ENCODE data around the gene ALDH1L1. TPM values are rescaled to one million over a fixed set of nuclear protein-coding genes. Genes with fewer than 3 reads are reported as not detected.

Gene ALDH1L1
- total RNA-seq, 5 donors from 2014 or later (not counting 1 experiment from before 2014, with no cell fraction given) = 0.19 to 1.6 (median 0.20) TPM; not detected in 2

DNA sequence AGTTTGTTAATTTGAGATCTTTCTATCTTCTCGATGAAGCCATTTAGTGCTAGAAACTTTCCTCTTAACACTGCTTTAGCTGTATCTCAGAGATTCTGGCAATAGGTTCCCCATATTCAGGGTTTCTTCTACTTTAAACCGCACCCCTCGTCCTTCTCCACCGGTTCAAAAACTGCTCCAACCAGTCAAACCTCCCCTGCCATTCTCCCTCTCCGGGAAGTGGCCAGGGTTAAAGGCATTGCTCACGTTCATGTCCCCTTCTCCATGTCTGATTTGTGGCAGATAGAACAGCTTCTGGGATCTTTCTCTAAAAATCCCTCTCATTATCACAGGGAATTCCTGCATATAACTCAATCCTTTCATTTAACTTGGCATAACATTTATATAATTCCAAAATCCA is 14.4 kb downstream of the ALDH1L1 start:
- no peak for ATAC-seq (replicated peaks in 1 of 4)
- H3K4me1 Mint-ChIP-seq = no peaks in the 10 kb centered on the region
- H3K27ac Mint-ChIP-seq = no peak overlapping the region
- CTCF ChIA-PET = interaction anchor here in 1 of 2 donors (0.6 kb wide), 1 partner anchor 30 kb away, joined by 3 read pairs; no protein-coding TSS in a partner anchor
- no peak overlapping the region for H3K27ac ChIP-seq (ENCODE audit: low read length)
- peaks cover 30 to 37% of the 10 kb centered on the region in 2 donors for H3K27me3 Mint-ChIP-seq
- H3K9me3 Mint-ChIP-seq = peaks cover 0 to 2% (median 0%) of the 10 kb centered on the region in 3 donors
- peaks cover 0 to 7% of the 10 kb centered on the region in 2 experiments for H3K27me3 ChIP-seq (replicated peaks in 1 of 2; ENCODE audit: control insufficient read depth in 2 of 2, extremely low read depth in 1 of 2, insufficient read depth in 2 of 2, low read length in 1 of 2)
- no peak for DNase-seq
- H3K9me3 ChIP-seq = no peaks in the 10 kb centered on the region
- 49% methylated on average over 3 of the region's 6 CpGs for WGBS (ENCODE audit: insufficient coverage)
- H3K4me3 ChIP-seq (ENCODE audit: control insufficient read depth in 1 of 2, extremely low read depth in 1 of 2, low read length in 1 of 2) = no peak overlapping the region
- no peaks in the 10 kb centered on the region for H3K4me1 ChIP-seq (ENCODE audit: control insufficient read depth in 1 of 2, extremely low read depth in 1 of 2, insufficient read depth in 2 of 2, low read length in 2 of 2)
- POLR2A ChIA-PET = no interaction called here
- no peak overlapping the region for H3K4me3 Mint-ChIP-seq
- no peaks in the 10 kb centered on the region for H3K36me3 ChIP-seq (ENCODE audit: control insufficient read depth in 2 of 2, extremely low read depth in 1 of 2, insufficient read depth in 1 of 2, low read length in 1 of 2)
- H3K36me3 Mint-ChIP-seq = no peaks in the 10 kb centered on the region

DNA sequence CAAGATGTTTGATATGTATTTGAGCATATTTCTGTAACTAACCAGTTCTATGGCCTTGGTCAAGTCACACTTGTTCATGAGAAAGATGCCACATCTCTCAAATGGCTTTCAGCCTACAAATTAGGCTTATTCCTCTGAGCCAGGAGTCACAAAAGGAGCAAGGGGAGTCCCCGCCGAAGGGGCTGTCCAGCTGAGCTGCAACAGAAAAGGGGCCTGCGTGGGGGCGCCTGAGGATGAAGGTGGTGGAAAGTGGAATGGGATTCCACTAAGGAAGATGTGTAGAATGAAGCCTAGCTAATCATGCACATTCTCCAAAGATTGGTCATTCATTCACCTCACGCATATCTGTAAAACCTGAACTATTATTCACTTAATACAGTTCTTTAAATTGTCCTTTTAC is 19.1 kb downstream of the ALDH1L1 start:
- WGBS (ENCODE audit: insufficient coverage) = 100% methylated on average over 2 of the region's 5 CpGs
- no peak overlapping the region for H3K27ac Mint-ChIP-seq
- no peak overlapping the region for H3K4me3 ChIP-seq (ENCODE audit: control insufficient read depth in 1 of 2, extremely low read depth in 1 of 2, low read length in 1 of 2)
- H3K9me3 ChIP-seq = no peaks in the 10 kb centered on the region
- ATAC-seq (replicated peaks in 1 of 4) = no peak
- no peaks in the 10 kb centered on the region for H3K36me3 ChIP-seq (ENCODE audit: control insufficient read depth in 2 of 2, extremely low read depth in 1 of 2, insufficient read depth in 1 of 2, low read length in 1 of 2)
- peaks cover 0 to 2% (median 0%) of the 10 kb centered on the region in 3 donors for H3K9me3 Mint-ChIP-seq
- no peaks in the 10 kb centered on the region for H3K4me1 ChIP-seq (ENCODE audit: control insufficient read depth in 1 of 2, extremely low read depth in 1 of 2, insufficient read depth in 2 of 2, low read length in 2 of 2)
- no peak overlapping the region for H3K4me3 Mint-ChIP-seq
- no peak overlapping the region for H3K27ac ChIP-seq (ENCODE audit: low read length)
- ChIA-PET CTCF (no interaction called here), POLR2A (no interaction called here)
- peaks cover 0 to 16% of the 10 kb centered on the region in 2 experiments for H3K27me3 ChIP-seq (replicated peaks in 1 of 2; ENCODE audit: control insufficient read depth in 2 of 2, extremely low read depth in 1 of 2, insufficient read depth in 2 of 2, low read length in 1 of 2)
- no peak for DNase-seq
- H3K27me3 Mint-ChIP-seq = peaks cover 19 to 24% of the 10 kb centered on the region in 2 donors
- no peaks in the 10 kb centered on the region for H3K4me1 Mint-ChIP-seq
- no peaks in the 10 kb centered on the region for H3K36me3 Mint-ChIP-seq

- ChIA-PET CTCF (no interaction called here), POLR2A (no interaction called here)
- Histone ChIP-seq H3K4me1 (ENCODE audit: control insufficient read depth in 1 of 2, extremely low read depth in 1 of 2, insufficient read depth in 2 of 2, low read length in 2 of 2) (no peaks in the 10 kb centered on the region), H3K36me3 (ENCODE audit: control insufficient read depth in 2 of 2, extremely low read depth in 1 of 2, insufficient read depth in 1 of 2, low read length in 1 of 2) (no peaks in the 10 kb centered on the region), H3K27me3 (replicated peaks in 1 of 2; ENCODE audit: control insufficient read depth in 2 of 2, extremely low read depth in 1 of 2, insufficient read depth in 2 of 2, low read length in 1 of 2) (peaks cover 0 to 16% of the 10 kb centered on the region in 2 experiments), H3K4me3 (ENCODE audit: control insufficient read depth in 1 of 2, extremely low read depth in 1 of 2, low read length in 1 of 2) (no peak overlapping the region), H3K27ac (ENCODE audit: low read length) (no peak overlapping the region), H3K9me3 (no peaks in the 10 kb centered on the region)
- Mint-ChIP-seq H3K4me3 (no peak overlapping the region), H3K27ac (no peak overlapping the region), H3K9me3 (peaks cover 0 to 2% (median 0%) of the 10 kb centered on the region in 3 donors), H3K4me1 (no peaks in the 10 kb centered on the region), H3K27me3 (peaks cover 12 to 16% of the 10 kb centered on the region in 2 donors), H3K36me3 (no peaks in the 10 kb centered on the region)
- 93% methylated on average over 5 of the region's 10 CpGs for WGBS (ENCODE audit: insufficient coverage)
- no peak for ATAC-seq (replicated peaks in 1 of 4)
- DNase-seq = no peak
Measured at GRCh38 chr3:126160243-126161210, 19.9 kb downstream of the ALDH1L1 start.

- no peak overlapping the region for H3K4me3 ChIP-seq (ENCODE audit: control insufficient read depth in 1 of 2, extremely low read depth in 1 of 2, low read length in 1 of 2)
- Mint-ChIP-seq H3K27ac (no peak overlapping the region), H3K27me3 (peaks cover 6 to 10% of the 10 kb centered on the region in 2 donors), H3K9me3 (no peaks in the 10 kb centered on the region), H3K36me3 (no peaks in the 10 kb centered on the region), H3K4me3 (no peak overlapping the region), H3K4me1 (no peaks in the 10 kb centered on the region)
- 100% methylated on average over 1 of the region's 1 CpG for WGBS (ENCODE audit: insufficient coverage)
- ATAC-seq (replicated peaks in 1 of 4) (no peak), DNase-seq (no peak)
- CTCF ChIA-PET = no interaction called here
- POLR2A ChIA-PET = no interaction called here
- H3K27ac ChIP-seq (ENCODE audit: low read length) = no peak overlapping the region
- peaks cover 0 to 16% of the 10 kb centered on the region in 2 experiments for H3K27me3 ChIP-seq (replicated peaks in 1 of 2; ENCODE audit: control insufficient read depth in 2 of 2, extremely low read depth in 1 of 2, insufficient read depth in 2 of 2, low read length in 1 of 2)
- no peaks in the 10 kb centered on the region for H3K4me1 ChIP-seq (ENCODE audit: control insufficient read depth in 1 of 2, extremely low read depth in 1 of 2, insufficient read depth in 2 of 2, low read length in 2 of 2)
- no peaks in the 10 kb centered on the region for H3K9me3 ChIP-seq
- H3K36me3 ChIP-seq (ENCODE audit: control insufficient read depth in 2 of 2, extremely low read depth in 1 of 2, insufficient read depth in 1 of 2, low read length in 1 of 2) = no peaks in the 10 kb centered on the region
Measured at GRCh38 chr3:126159476-126159875, 20.9 kb downstream of the ALDH1L1 start.

DNA sequence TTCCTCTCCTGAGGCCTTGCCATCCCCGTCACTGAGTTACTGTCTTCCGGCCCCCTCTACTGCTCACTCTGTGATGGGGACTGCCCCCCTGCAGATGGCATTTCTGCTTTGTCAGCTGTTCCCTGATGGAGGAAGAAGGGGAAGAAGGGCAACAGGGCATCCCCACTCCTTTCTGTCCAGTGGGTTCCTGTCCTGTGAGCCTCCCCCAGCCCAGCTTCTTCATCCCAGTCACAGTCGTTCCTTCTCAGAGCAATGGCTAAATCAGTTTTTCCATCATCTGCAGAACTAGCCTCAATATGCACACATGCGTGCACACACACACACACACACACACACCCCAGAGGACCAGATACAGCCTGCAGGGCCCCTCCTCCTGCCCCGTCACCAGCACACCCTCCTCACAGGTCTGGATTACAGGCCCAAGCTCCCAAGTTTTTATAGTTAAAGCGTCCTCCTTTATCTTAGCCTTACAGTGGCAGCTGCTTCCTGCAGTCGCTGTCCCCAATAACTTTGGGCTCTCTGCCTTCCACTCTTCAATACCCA is 21.4 kb downstream of the ALDH1L1 start:
- ChIA-PET POLR2A (interaction anchor here in 1 of 2 donors (0.7 kb wide), 1 partner anchor 19 kb away, joined by 3 read pairs; no protein-coding TSS in a partner anchor), CTCF (no interaction called here)
- WGBS (ENCODE audit: insufficient coverage) = 77% methylated on average over 4 of the region's 7 CpGs
- H3K4me1 ChIP-seq (ENCODE audit: control insufficient read depth in 1 of 2, extremely low read depth in 1 of 2, insufficient read depth in 2 of 2, low read length in 2 of 2) = no peaks in the 10 kb centered on the region
- no peaks in the 10 kb centered on the region for H3K9me3 ChIP-seq
- peaks cover 3 to 9% of the 10 kb centered on the region in 2 donors for H3K27me3 Mint-ChIP-seq
- H3K27me3 ChIP-seq (replicated peaks in 1 of 2; ENCODE audit: control insufficient read depth in 2 of 2, extremely low read depth in 1 of 2, insufficient read depth in 2 of 2, low read length in 1 of 2) = peaks cover 0 to 15% of the 10 kb centered on the region in 2 experiments
- DNase-seq = no peak
- H3K4me1 Mint-ChIP-seq = no peaks in the 10 kb centered on the region
- H3K4me3 ChIP-seq (ENCODE audit: control insufficient read depth in 1 of 2, extremely low read depth in 1 of 2, low read length in 1 of 2) = no peak overlapping the region
- H3K27ac Mint-ChIP-seq = no peak overlapping the region
- H3K9me3 Mint-ChIP-seq = no peaks in the 10 kb centered on the region
- H3K4me3 Mint-ChIP-seq = no peak overlapping the region
- H3K36me3 ChIP-seq (ENCODE audit: control insufficient read depth in 2 of 2, extremely low read depth in 1 of 2, insufficient read depth in 1 of 2, low read length in 1 of 2) = no peaks in the 10 kb centered on the region
- H3K27ac ChIP-seq (ENCODE audit: low read length) = no peak overlapping the region
- ATAC-seq (replicated peaks in 1 of 4) = no peak
- H3K36me3 Mint-ChIP-seq = no peaks in the 10 kb centered on the region

DNA sequence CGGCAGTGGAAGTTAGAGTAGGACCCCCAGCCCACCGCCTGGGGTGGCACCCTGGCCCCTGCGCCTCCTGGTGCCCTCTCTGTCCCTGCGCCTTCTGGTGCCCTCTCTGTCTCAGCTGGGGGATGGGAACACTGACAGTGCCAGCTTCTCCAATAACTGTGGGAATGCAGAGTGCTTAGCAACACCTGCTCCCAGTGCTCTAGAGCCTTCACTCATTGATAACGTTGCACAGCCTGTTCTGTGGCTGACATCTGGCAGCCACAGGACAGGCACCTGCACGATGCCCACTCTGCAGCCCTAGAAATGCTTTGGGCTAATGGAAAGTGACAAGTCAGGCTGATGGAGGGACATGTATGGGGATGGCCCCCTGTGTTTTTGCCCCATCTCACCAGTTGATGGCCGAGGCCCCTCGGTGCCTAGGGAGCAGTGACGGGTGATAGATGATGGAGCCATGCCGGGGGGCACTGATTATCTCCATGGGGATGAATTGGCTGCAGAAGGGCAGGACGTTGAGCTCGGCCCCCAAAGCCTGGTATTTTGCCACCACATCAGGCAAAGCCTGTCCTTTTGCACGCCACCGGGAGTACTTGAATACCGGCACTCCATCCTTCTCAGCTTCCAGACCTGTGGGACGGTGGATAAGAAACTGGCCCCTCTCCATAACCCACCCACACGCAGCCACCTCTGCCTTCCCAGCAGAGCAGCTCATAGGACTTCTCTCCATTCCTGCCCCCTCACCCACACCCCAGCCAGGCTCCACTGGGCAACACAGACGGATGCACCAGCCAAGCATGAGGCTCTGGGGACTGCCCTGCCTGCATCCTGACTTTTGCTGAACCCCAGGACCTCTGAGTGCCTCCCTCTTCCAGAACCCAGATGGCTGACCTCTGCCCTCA is 22.1 kb downstream of the ALDH1L1 start:
- Histone ChIP-seq H3K27me3 (replicated peaks in 1 of 2; ENCODE audit: control insufficient read depth in 2 of 2, extremely low read depth in 1 of 2, insufficient read depth in 2 of 2, low read length in 1 of 2) (peaks cover 0 to 15% of the 10 kb centered on the region in 2 experiments), H3K4me1 (ENCODE audit: control insufficient read depth in 1 of 2, extremely low read depth in 1 of 2, insufficient read depth in 2 of 2, low read length in 2 of 2) (no peaks in the 10 kb centered on the region), H3K9me3 (no peaks in the 10 kb centered on the region), H3K4me3 (ENCODE audit: control insufficient read depth in 1 of 2, extremely low read depth in 1 of 2, low read length in 1 of 2) (no peak overlapping the region), H3K27ac (ENCODE audit: low read length) (no peak overlapping the region), H3K36me3 (ENCODE audit: control insufficient read depth in 2 of 2, extremely low read depth in 1 of 2, insufficient read depth in 1 of 2, low read length in 1 of 2) (no peaks in the 10 kb centered on the region)
- Mint-ChIP-seq H3K27me3 (peaks cover 3 to 5% of the 10 kb centered on the region in 2 donors), H3K36me3 (no peaks in the 10 kb centered on the region), H3K4me1 (no peaks in the 10 kb centered on the region), H3K27ac (no peak overlapping the region), H3K4me3 (no peak overlapping the region), H3K9me3 (no peaks in the 10 kb centered on the region)
- CTCF ChIA-PET = no interaction called here
- WGBS (ENCODE audit: insufficient coverage) = 78% methylated on average over 18 of the region's 18 CpGs
- DNase-seq (no peak), ATAC-seq (replicated peaks in 1 of 4) (no peak)
- POLR2A ChIA-PET = interaction anchor here in 1 of 2 donors (0.7 kb wide), 1 partner anchor 20 kb away, joined by 3 read pairs; no protein-coding TSS in a partner anchor
